ENCODE data around the gene TNFAIP3.

TNFAIP3 gene

GRCh38 chr6:137927777-137928218, 60.7 kb downstream of the TNFAIP3 start:
- DNase-seq = no peak

- no peak for DNase-seq
Measured at GRCh38 chr6:137928286-137928685, 61.2 kb downstream of the TNFAIP3 start.

GRCh38 chr6:137931849-137932465, 64.9 kb downstream of the TNFAIP3 start:
- no peak for DNase-seq

All from COR-L47 (cell line).